H1 (cell line): Measurements from ENCODE around the gene ETFB. TPM values are rescaled to one million over a fixed set of nuclear protein-coding genes. Genes with fewer than 3 reads are reported as not detected.

Source experiments
- CHD2 ChIP-seq: IDR thresholded peaks from 2 replicates; pipeline ENCODE4 v1.6.1; 2012; ENCODE audit warnings: low read length, improper control_type of control experiment
- CHD7 ChIP-seq: fragments of 300-600 bp; sonication (generic); IDR thresholded peaks from 2 replicates; pipeline ENCODE4 v1.7.1; 2012; ENCODE audit warnings: low read length, moderate library complexity, mild to moderate bottlenecking, inconsistent platforms; ENCODE audit not compliant: insufficient replicate concordance
- CTBP2 ChIP-seq: IDR thresholded peaks from 2 replicates; pipeline ENCODE4 v1.7.0; 2011; ENCODE audit warnings: borderline replicate concordance, mild to moderate bottlenecking, moderate library complexity, mixed read lengths, low read length; ENCODE audit not compliant: insufficient read depth, insufficient read length
- HDAC2 ChIP-seq, 2 experiments: fragments of 300-600 bp in 1 of 2; sonication (generic) in 1 of 2; IDR thresholded peaks; 2 replicates each; pipeline ENCODE4 v1.6.1; 2011 to 2012; ENCODE audit warnings: low read depth in 2 of 2, low read length in 2 of 2, mild to moderate bottlenecking in 2 of 2, moderate library complexity in 2 of 2, borderline replicate concordance in 1 of 2, inconsistent platforms in 1 of 2
- POU5F1 ChIP-seq: IDR thresholded peaks from 2 replicates; pipeline ENCODE4 v1.6.1; 2011; ENCODE audit warnings: low read depth, mild to moderate bottlenecking, low read length, moderate library complexity
- SP2 ChIP-seq: IDR thresholded peaks from 2 replicates; pipeline ENCODE4 v1.6.1; 2012; ENCODE audit warnings: mild to moderate bottlenecking, low read length, inconsistent platforms
- TEAD4 ChIP-seq: IDR thresholded peaks from 2 replicates; pipeline ENCODE4 v1.6.1; 2012; ENCODE audit warnings: low read depth, low read length, inconsistent platforms, mixed read lengths
- polyA plus RNA-seq, 7 experiments: library from polyadenylated mRNA; depleted of rRNA in 3 of 7; stranded (reverse) in 5 of 7; unstranded in 2 of 7; fragments of >200 nt in 5 of 7; fragments of 200-250 nt in 2 of 7; gene quantifications; 1 replicate in 5 of 7; 2 replicates in 1 of 7; 4 replicates in 1 of 7; pipeline versions ENCODE4 v1.2.1 to v1.2.3, GENCODE V29; 2011 to 2013; ENCODE audit warnings: missing spikeins in 2 of 7, mixed read lengths in 2 of 7
- total RNA-seq: library from RNA; stranded (reverse); fragmentation: NEBNext Ultra II Directional; extraction: Animal tissue kit (Norgen Biotek cat#: 25700); gene quantifications from 2 replicates; pipeline ENCODE4 v1.2.1, GENCODE V29; 2021

The ETFB gene
- total and polyA plus RNA-seq, 2 of the 8 experiments (the other 6 are each of a cell fraction or from before 2014, with no cell fraction given), result 40.0 to 66.5 TPM

GRCh38 chr19:51337141-51337860 is 28.9 kb downstream of the ETFB start (continued):
- no peak for TF ChIP-seq CTBP2
- TF ChIP-seq CHD2, result no peak
- no peak for TF ChIP-seq TEAD4
- no peak for TF ChIP-seq CHD7
- TF ChIP-seq HDAC2 (IDR thresholded peaks at IDR 0.05; ENCODE audit: borderline replicate concordance in 1 of 2, low read depth in 2 of 2, low read length in 2 of 2), result no peak
- TF ChIP-seq POU5F1, result no peak
- no peak for TF ChIP-seq SP2
- TF ChIP-seq, all 59 proteins: peak for 0
